Heart left ventricle (tissue), 16 donors: Measurements from ENCODE around the gene ANK2. TPM values are rescaled to one million over a fixed set of nuclear protein-coding genes. Genes with fewer than 3 reads are reported as not detected.
"Not testable (repeated sequence)": the region's sequence is repeated elsewhere in the genome, so short reads cannot be mapped to it uniquely, and the experiment has no call there.

ENCODE experiments used
- ATAC-seq, 4 donors: fragments of 200-7000 bp; cut with Tn5 transposase; one replicate each; pipeline ENCODE4 v1.9.1; 2020 to 2022; ENCODE audit warnings: moderate library complexity in 4 of 4, mild to moderate bottlenecking in 3 of 4, moderate number of reproducible peaks in 1 of 4
- DNase-seq, 5 donors: peaks; one replicate each; pipeline ENCODE4 v3.0.0-alpha.2; 2020
- H3K27ac ChIP-seq, 12 donors: fragments of 200-600 bp; sonication (generic) in 4 of 12; one replicate each; pipeline versions ENCODE4 v1.5.0 to v1.8.0; 2016 to 2022; ENCODE audit warnings: mild to moderate bottlenecking in 2 of 12
- H3K27me3 ChIP-seq, 9 donors: fragments of 200-600 bp; sonication (generic) in 2 of 9; one replicate each; pipeline versions ENCODE4 v1.5.1 to v1.8.0; 2016 to 2022; ENCODE audit warnings: mild to moderate bottlenecking in 3 of 9
- H3K36me3 ChIP-seq, 9 donors: fragments of 200-600 bp; sonication (generic) in 2 of 9; one replicate each; pipeline versions ENCODE4 v1.5.0 to v1.8.0; 2018 to 2022; ENCODE audit warnings: mild to moderate bottlenecking in 2 of 9
- H3K4me1 ChIP-seq, 12 donors: fragments of 200-600 bp; sonication (generic) in 4 of 12; one replicate each; pipeline versions ENCODE4 v1.5.0 to v1.8.0; 2016 to 2022; ENCODE audit warnings: mild to moderate bottlenecking in 3 of 12
- H3K4me3 ChIP-seq, 12 donors: fragments of 200-600 bp; sonication (generic) in 4 of 12; one replicate each; pipeline versions ENCODE4 v1.5.0 to v1.8.0; 2017 to 2022; ENCODE audit warnings: mild to moderate bottlenecking in 9 of 12, moderate library complexity in 4 of 12
- H3K9me3 ChIP-seq, 12 donors: fragments of 200-600 bp; sonication (generic) in 4 of 12; one replicate each; pipeline versions ENCODE4 v1.5.0 to v1.8.0; 2016 to 2022; ENCODE audit warnings: mild to moderate bottlenecking in 1 of 12
- CTCF ChIP-seq, 12 donors: fragments of 200-600 bp; sonication (generic) in 4 of 12; IDR thresholded peaks; one replicate each; pipeline versions ENCODE4 v1.5.0 to v1.8.0; 2018 to 2022; ENCODE audit warnings: antibody characterized with exemption in 12 of 12, mild to moderate bottlenecking in 5 of 12
- POLR2A ChIP-seq, 2 donors: fragments of 450-650 bp; IDR thresholded peaks; one replicate each; pipeline ENCODE4 v1.6.1; 2017; ENCODE audit warnings: antibody characterized with exemption in 2 of 2, mild to moderate bottlenecking in 2 of 2, moderate library complexity in 2 of 2
- WGBS, 4 donors: extraction: QIAGEN DNeasy Blood & Tissue Kit in 2 of 4; methylation state at CpG; one replicate each; pipeline versions ENCODE4 v1.1.5 to v1.1.7; 2013 to 2018; 5-methylcytosine and 5-hydroxymethylcytosine counted together
- intact Hi-C, 10 donors: fragments of 100-400 bp; cut with DNase I; formaldehyde crosslinking; loops; one replicate each; pipeline versions ENCODE4 v1.11.1 to v1.14.2; 2022
- polyA plus RNA-seq, 2 donors: library from polyadenylated mRNA; stranded (reverse); fragments of 200-250 nt; gene quantifications; one replicate each; pipeline ENCODE4 v1.2.3, GENCODE V29; 2013
- total RNA-seq, 9 donors: library from RNA; depleted of rRNA in 2 of 9; stranded (reverse); fragments of >200 nt in 2 of 9; fragmentation: NEBNext Ultra II Directional in 3 of 9; extraction: Animal tissue kit (Norgen Biotek cat#: 25700) in 3 of 9; gene quantifications; one replicate each; pipeline versions ENCODE4 v1.1.0 to v1.2.4, GENCODE V29; 2016 to 2023
- donor health status: ischemic (EF 13 %, LVEDD 7.1; RV severe dilation, severe dysfunction).
- donor health status: healthy with polysubstance abuse.
- donor health status: DM: no; HTN: yes; CAD: no.
- donor health status: DM: no; HTN: no; CAD: no.
- donor health status: ischemic (EF 25% LVEDD 6.9; RV normal size, moderate dysfunction).
- donor health status: ischemic (EF 25% LVEDD 5.7; RV mildly dilated, moderate dysfunction).
- donor health status: healthy.
- donor health status: DM: yes; HTN: yes; CAD: no.
- donor health status: ischemic (EF 35%, LVEDD 5.7; RV mildly dilated, moderate dysfunction).
- donor health status: nonischemic (EF 11% LVEDD 7.7; RV severe dilation, severe dysfunction).
- donor health status: DM: yes; HTN: yes; CAD: no.
- donor health status: PGD.
- donor health status: ischemic (EF 29% LVEDD 5.4; RV normal size, mild dysfunction).
- donor health status: nonischemic (EF 23%, LVEDD 6.1; RV moderate dilation, normal function).

ANK2 gene
- total and polyA plus RNA-seq, 11 donors: 30.7 to 351 (median 267) TPM

GRCh38 chr4:113060853-113061252 lies 11.4 kb downstream of the ANK2 start:
- Histone ChIP-seq H3K4me3 (no peak overlapping the region), H3K4me1 (peaks cover 0 to 44% (median 9%) of the 10 kb centered on the region in 12 donors), H3K9me3 (no peaks in the 10 kb centered on the region), H3K36me3 (no peaks in the 10 kb centered on the region), H3K27me3 (no peaks in the 10 kb centered on the region), H3K27ac (no peak overlapping the region)
- TF ChIP-seq CTCF (IDR thresholded peaks at IDR 0.05) (no peak), POLR2A (IDR thresholded peaks at IDR 0.05) (no peak)
- intact Hi-C loops: no loop called here
- ATAC-seq (peak in 1 of 4 donors; percentile 30), DNase-seq (no peak)

DNA sequence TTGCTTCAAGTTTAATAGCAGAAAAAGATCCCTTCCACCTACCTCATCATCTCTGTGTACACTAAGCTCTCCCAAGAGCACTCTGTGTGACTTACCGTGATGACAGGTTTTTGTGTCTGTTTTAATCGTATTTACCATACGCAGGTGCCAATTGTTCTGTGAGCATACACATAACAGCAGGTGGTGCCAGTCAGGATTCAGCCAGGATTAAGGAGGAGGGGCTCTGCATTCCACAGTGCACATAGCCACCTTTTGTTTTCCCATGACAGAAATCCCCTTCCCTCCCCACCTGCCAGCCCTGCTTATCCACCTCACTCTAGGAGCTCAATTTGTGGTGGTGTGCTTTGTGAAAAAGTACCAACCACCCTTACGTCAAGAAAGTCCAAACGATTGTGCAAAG lies 14.8 kb downstream of the ANK2 start:
- 27 to 47% (median 45%) methylated on average over 5 of the region's 5 CpGs for WGBS, 4 donors

GRCh38 chr4:113065629-113066028 lies 16.2 kb downstream of the ANK2 start:
- Histone ChIP-seq H3K4me1 (peaks cover 0 to 24% (median under 1%) of the 10 kb centered on the region in 12 donors), H3K4me3 (no peak overlapping the region), H3K27ac (no peak overlapping the region), H3K9me3 (no peaks in the 10 kb centered on the region), H3K27me3 (no peaks in the 10 kb centered on the region), H3K36me3 (no peaks in the 10 kb centered on the region)
- intact Hi-C loops: no loop called here
- 76 to 83% (median 82%) methylated on average over 3 of the region's 3 CpGs for WGBS, 4 donors
- TF ChIP-seq POLR2A (IDR thresholded peaks at IDR 0.05) (no peak), CTCF (IDR thresholded peaks at IDR 0.05) (no peak)
- DNase-seq (no peak), ATAC-seq (no peak)

More for the DNA sequence above, 14.8 kb downstream of the ANK2 start:
- no peaks in the 10 kb centered on the region for H3K27me3 ChIP-seq
- no peak overlapping the region for H3K4me3 ChIP-seq
- intact Hi-C loops: no loop called here
- peaks cover 0 to 34% (median 7%) of the 10 kb centered on the region in 12 donors for H3K4me1 ChIP-seq
- H3K27ac ChIP-seq: no peak overlapping the region
- DNase-seq: no peak
- no peaks in the 10 kb centered on the region for H3K36me3 ChIP-seq
- no peaks in the 10 kb centered on the region for H3K9me3 ChIP-seq
- TF ChIP-seq CTCF (IDR thresholded peaks at IDR 0.05) (no peak), POLR2A (IDR thresholded peaks at IDR 0.05) (no peak)
- peak in 1 of 4 donors; percentile 20 for ATAC-seq

DNA sequence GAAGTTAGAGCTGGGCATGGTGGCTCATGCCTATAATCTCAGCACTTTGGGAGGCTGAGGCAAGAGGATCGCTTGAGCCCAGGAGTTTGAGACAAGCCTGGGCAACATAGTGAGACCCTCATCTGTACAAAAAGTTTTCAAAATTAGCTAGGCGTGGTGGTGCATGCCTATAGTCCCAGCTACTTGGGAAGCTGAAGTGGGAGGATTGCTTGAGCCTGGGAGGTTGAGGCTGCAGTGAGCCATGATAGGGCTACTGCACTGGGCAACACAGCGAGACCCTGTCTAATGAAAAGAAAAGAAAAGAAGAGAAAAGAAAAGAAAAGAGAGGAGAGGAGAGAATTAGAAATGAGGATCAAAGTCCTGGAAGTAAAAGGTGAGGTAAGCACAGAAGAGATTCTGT lies 19.3 kb downstream of the ANK2 start:
- H3K4me1 ChIP-seq, ATAC-seq, H3K27ac ChIP-seq, intact Hi-C loops, H3K36me3 ChIP-seq, H3K27me3 ChIP-seq, H3K9me3 ChIP-seq, DNase-seq, H3K4me3 ChIP-seq: not testable (repeated sequence)
- WGBS, 4 donors: 89 to 92% (median 90%) methylated on average over 3 of the region's 3 CpGs

DNA sequence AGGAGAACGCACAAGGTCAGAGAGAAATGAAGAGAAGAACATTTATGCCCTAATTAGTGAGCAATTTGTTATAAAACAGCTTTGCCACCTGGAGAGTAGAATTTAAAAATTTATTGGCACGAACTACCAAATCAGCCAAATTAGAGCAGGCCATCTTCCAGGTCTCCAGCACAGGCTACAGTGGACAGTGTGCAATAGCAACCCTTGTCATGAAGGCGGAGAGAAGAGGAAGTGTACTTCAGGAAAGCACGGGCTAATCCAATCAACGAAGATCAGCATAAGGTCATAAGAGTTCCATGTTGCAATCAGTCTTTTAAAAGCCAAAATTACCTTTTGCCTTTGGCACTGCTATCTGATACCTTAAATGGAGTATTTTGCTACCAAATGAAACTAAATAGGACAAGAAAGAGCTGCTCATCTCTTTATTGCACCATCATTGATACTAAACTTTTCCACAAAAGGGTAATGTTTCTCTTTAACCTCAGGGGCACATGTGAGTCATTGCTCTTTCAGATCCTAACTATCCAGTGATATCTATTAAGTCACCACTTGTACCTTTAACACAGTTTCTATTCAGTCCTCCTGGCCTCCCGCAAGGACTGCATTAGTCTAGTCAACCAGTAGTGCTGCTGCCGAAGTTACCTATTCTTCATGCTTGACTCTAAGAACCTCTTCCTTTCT lies 19.9 kb downstream of the ANK2 start:
- peak in 1 of 4 donors; percentile 36 for ATAC-seq
- Histone ChIP-seq H3K27me3 (no peaks in the 10 kb centered on the region), H3K4me3 (no peak overlapping the region), H3K9me3 (no peaks in the 10 kb centered on the region), H3K27ac (no peak overlapping the region), H3K36me3 (no peaks in the 10 kb centered on the region), H3K4me1 (peaks cover 0 to 4% (median 0%) of the 10 kb centered on the region in 12 donors)
- DNase-seq: no peak
- 75 to 88% (median 83%) methylated on average over 7 of the region's 7 CpGs for WGBS, 4 donors
- intact Hi-C loops: no loop called here
- TF ChIP-seq POLR2A (IDR thresholded peaks at IDR 0.05): no peak
- TF ChIP-seq CTCF (IDR thresholded peaks at IDR 0.05): no peak
